Mucosa of rectum (tissue), 2 donors: Measurements from ENCODE around the gene SLC7A6OS.
A peak's percentile ranks its signal among the peaks of the same experiment; 100 is the strongest.

Source experiments
- H3K27ac ChIP-seq, 2 donors: one replicate each; pipeline ENCODE4 v1.7.0; 2013; ENCODE audit warnings: inconsistent platforms in 2 of 2, low read depth in 2 of 2, low read length in 2 of 2
- H3K27me3 ChIP-seq, 2 donors: one replicate each; pipeline ENCODE4 v1.7.0; 2013; ENCODE audit warnings: low read length in 2 of 2; ENCODE audit not compliant: control insufficient read depth in 2 of 2, insufficient read depth in 2 of 2
- H3K36me3 ChIP-seq, 2 donors: one replicate each; pipeline ENCODE4 v1.7.0; 2013; ENCODE audit warnings: low read length in 2 of 2; ENCODE audit not compliant: control insufficient read depth in 2 of 2, insufficient read depth in 2 of 2
- H3K4me1 ChIP-seq, 2 donors: one replicate each; pipeline ENCODE4 v1.7.0; 2013; ENCODE audit warnings: low read length in 2 of 2, mild to moderate bottlenecking in 1 of 2; ENCODE audit not compliant: control insufficient read depth in 2 of 2, insufficient read depth in 2 of 2
- H3K4me3 ChIP-seq, 2 donors: one replicate each; pipeline ENCODE4 v1.7.0; 2013; ENCODE audit warnings: low read length in 2 of 2
- H3K9ac ChIP-seq, 2 donors: one replicate each; pipeline ENCODE4 v1.7.0; 2013; ENCODE audit warnings: low read length in 2 of 2, low read depth in 1 of 2, mild to moderate bottlenecking in 1 of 2
- H3K9me3 ChIP-seq, 2 donors: one replicate each; pipeline ENCODE4 v1.7.0; 2013; ENCODE audit warnings: low read length in 2 of 2; ENCODE audit not compliant: control insufficient read depth in 2 of 2
- donor health status: healthy.
- donor health status: Normal muscosa, but diverticular disease.

Gene SLC7A6OS

GRCh38 chr16:68283346-68283745 is 27.4 kb downstream of the SLC7A6OS start:
- Histone ChIP-seq H3K9ac (no peak overlapping the region), H3K36me3 (peaks cover 0 to 19% of the 10 kb centered on the region in 2 donors), H3K4me1 (peaks cover 11 to 32% of the 10 kb centered on the region in 2 donors), H3K9me3 (no peaks in the 10 kb centered on the region), H3K27me3 (no peaks in the 10 kb centered on the region), H3K4me3 (no peak overlapping the region), H3K27ac (peak overlapping the region; percentile 32 to 64)

- peaks cover 0 to 13% of the 10 kb centered on the region in 2 donors for H3K36me3 ChIP-seq
- no peak overlapping the region for H3K27ac ChIP-seq
- H3K9ac ChIP-seq, result no peak overlapping the region
Measured at GRCh38 chr16:68282064-68282452, 28.7 kb downstream of the SLC7A6OS start.

GRCh38 chr16:68281368-68282063 is 29.2 kb downstream of the SLC7A6OS start:
- Histone ChIP-seq H3K9ac (no peak overlapping the region), H3K4me1 (peaks cover 11 to 23% of the 10 kb centered on the region in 2 donors), H3K36me3 (peaks cover 0 to 13% of the 10 kb centered on the region in 2 donors), H3K27ac (no peak overlapping the region), H3K9me3 (no peaks in the 10 kb centered on the region), H3K4me3 (no peak overlapping the region), H3K27me3 (no peaks in the 10 kb centered on the region)

More at GRCh38 chr16:68282064-68282452, 28.7 kb downstream of the SLC7A6OS start:
- Histone ChIP-seq H3K4me1 (peaks cover 11 to 23% of the 10 kb centered on the region in 2 donors), H3K27me3 (no peaks in the 10 kb centered on the region), H3K9me3 (no peaks in the 10 kb centered on the region), H3K4me3 (no peak overlapping the region)

- no peak overlapping the region for H3K9ac ChIP-seq
Measured at GRCh38 chr16:68279726-68280558, 30.8 kb downstream of the SLC7A6OS start.

GRCh38 chr16:68276223-68276622 is 34.5 kb downstream of the SLC7A6OS start:
- peak overlapping the region in 1 of 2 donors; percentile 20 for H3K27ac ChIP-seq

More at GRCh38 chr16:68279726-68280558, 30.8 kb downstream of the SLC7A6OS start:
- no peak overlapping the region for H3K4me3 ChIP-seq
- no peaks in the 10 kb centered on the region for H3K9me3 ChIP-seq
- H3K27me3 ChIP-seq, result no peaks in the 10 kb centered on the region
- H3K4me1 ChIP-seq, result peaks cover 5 to 13% of the 10 kb centered on the region in 2 donors
- peaks cover 6 to 14% of the 10 kb centered on the region in 2 donors for H3K36me3 ChIP-seq
- H3K27ac ChIP-seq, result peak overlapping the region in 1 of 2 donors; percentile 37

GRCh38 chr16:68275611-68276191 is 35.0 kb downstream of the SLC7A6OS start:
- Histone ChIP-seq H3K9me3 (no peaks in the 10 kb centered on the region), H3K4me3 (no peak overlapping the region), H3K27ac (peak overlapping the region in 1 of 2 donors; percentile 11), H3K36me3 (peaks cover 12 to 16% of the 10 kb centered on the region in 2 donors), H3K27me3 (no peaks in the 10 kb centered on the region), H3K4me1 (peaks cover 14 to 19% of the 10 kb centered on the region in 2 donors), H3K9ac (no peak overlapping the region)

More at GRCh38 chr16:68276223-68276622, 34.5 kb downstream of the SLC7A6OS start:
- Histone ChIP-seq H3K9ac (no peak overlapping the region), H3K4me1 (peaks cover 14 to 19% of the 10 kb centered on the region in 2 donors), H3K27me3 (no peaks in the 10 kb centered on the region), H3K4me3 (no peak overlapping the region), H3K9me3 (no peaks in the 10 kb centered on the region), H3K36me3 (peaks cover 12 to 17% of the 10 kb centered on the region in 2 donors)

GRCh38 chr16:68274441-68274840 is 36.3 kb downstream of the SLC7A6OS start:
- Histone ChIP-seq H3K36me3 (peaks cover 12 to 13% of the 10 kb centered on the region in 2 donors), H3K9me3 (no peaks in the 10 kb centered on the region), H3K4me1 (peaks cover 14 to 19% of the 10 kb centered on the region in 2 donors), H3K9ac (no peak overlapping the region), H3K4me3 (no peak overlapping the region), H3K27me3 (no peaks in the 10 kb centered on the region), H3K27ac (peak overlapping the region in 1 of 2 donors; percentile 17)

- peaks cover 12 to 13% of the 10 kb centered on the region in 2 donors for H3K36me3 ChIP-seq
- H3K9ac ChIP-seq, result no peak overlapping the region
- H3K27ac ChIP-seq, result peak overlapping the region in 1 of 2 donors; percentile 17
- no peaks in the 10 kb centered on the region for H3K9me3 ChIP-seq
- H3K4me3 ChIP-seq, result no peak overlapping the region
- H3K27me3 ChIP-seq, result no peaks in the 10 kb centered on the region
- H3K4me1 ChIP-seq, result peaks cover 14 to 19% of the 10 kb centered on the region in 2 donors
Measured at GRCh38 chr16:68273896-68274295, 36.9 kb downstream of the SLC7A6OS start.

GRCh38 chr16:68273459-68273858 is 37.3 kb downstream of the SLC7A6OS start:
- Histone ChIP-seq H3K27me3 (no peaks in the 10 kb centered on the region), H3K4me1 (peaks cover 14 to 19% of the 10 kb centered on the region in 2 donors), H3K36me3 (peaks cover 12 to 13% of the 10 kb centered on the region in 2 donors), H3K27ac (no peak overlapping the region), H3K4me3 (no peak overlapping the region), H3K9me3 (no peaks in the 10 kb centered on the region), H3K9ac (no peak overlapping the region)
